Activated effector memory CD4-positive, alpha-beta T cell treated with anti-CD3 and anti-CD28 coated beads, Interleukin-2, amount 50 U/mL, for 16 hours (primary cell): Measurements from ENCODE around the gene ZFR.
A peak's percentile ranks its signal among the peaks of the same experiment; 100 is the strongest.
"Not testable (repeated sequence)": the region's sequence is repeated elsewhere in the genome, so short reads cannot be mapped to it uniquely, and the experiment has no call there.

Source experiments
- DNase-seq: peaks from one replicate; pipeline ENCODE4 v3.0.0-alpha.2; 2020

ZFR gene

GRCh38 chr5:32444431-32445286 is at the start of gene ZFR:
TSS of gene ZFR (minus strand) at chr5:32444740. CDS start at chr5:32444658, 82 bp downstream.
- DNase-seq, result peak; percentile 98

- DNase-seq, result no peak
These were observed 46.5 kb upstream of the ZFR start for GRCh38 chr5:32490972-32491557.

- peak; percentile 88 for DNase-seq
These were observed 45.4 kb upstream of the ZFR start for GRCh38 chr5:32489791-32490562.

- no peak for DNase-seq
These were observed 42.9 kb upstream of the ZFR start for GRCh38 chr5:32487424-32487823.

GRCh38 chr5:32487008-32487407 is 42.5 kb upstream of the ZFR start:
- DNase-seq, result no peak

GRCh38 chr5:32482193-32482592 is 37.7 kb upstream of the ZFR start:
- DNase-seq, result no peak

GRCh38 chr5:32479096-32479495 is 34.6 kb upstream of the ZFR start:
- DNase-seq, result no peak

- no peak for DNase-seq
These were observed 32.4 kb upstream of the ZFR start for GRCh38 chr5:32476891-32477290.

GRCh38 chr5:32475334-32476097 is 31.0 kb upstream of the ZFR start:
- no peak for DNase-seq

GRCh38 chr5:32474209-32474854 is 29.8 kb upstream of the ZFR start:
- no peak for DNase-seq

GRCh38 chr5:32473072-32473471 is 28.5 kb upstream of the ZFR start:
- no peak for DNase-seq

- DNase-seq, result no peak
These were observed 27.2 kb upstream of the ZFR start for GRCh38 chr5:32471784-32472183.

- DNase-seq, result no peak
These were observed 20.5 kb upstream of the ZFR start for GRCh38 chr5:32465076-32465475.

- peak; percentile 70 for DNase-seq
These were observed 18.1 kb upstream of the ZFR start for GRCh38 chr5:32462618-32463017.

- no peak for DNase-seq
These were observed 17.0 kb upstream of the ZFR start for GRCh38 chr5:32461441-32462120.

- no peak for DNase-seq
These were observed 16.2 kb upstream of the ZFR start for GRCh38 chr5:32460702-32461101.

- no peak for DNase-seq
These were observed 14.4 kb upstream of the ZFR start for GRCh38 chr5:32458880-32459495.

- DNase-seq, result no peak
These were observed 10.8 kb upstream of the ZFR start for GRCh38 chr5:32455311-32455710.

- DNase-seq, result no peak
These were observed 10.3 kb upstream of the ZFR start for GRCh38 chr5:32454821-32455220.

- DNase-seq, result no peak
These were observed 9.4 kb upstream of the ZFR start for GRCh38 chr5:32453916-32454315.

GRCh38 chr5:32452316-32452715 is 7.8 kb upstream of the ZFR start:
- DNase-seq, result not testable (repeated sequence)
